OCI-LY3 (cell line): ENCODE measurements around the gene ARHGAP18.

Source experiments
- H2AFZ ChIP-seq: fragments of 200-600, 300-600 bp; shearing (Covaris generic); 2 replicates; pipeline ENCODE4 v1.6.0; 2014; ENCODE audit warnings: antibody characterized with exemption, low read depth, low read length
- H3K27ac ChIP-seq: fragments of 200-600, 300-600 bp; sonication (generic); 2 replicates; pipeline ENCODE4 v1.5.1; 2014; ENCODE audit warnings: mild to moderate bottlenecking, low read length, moderate library complexity, mixed read lengths
- H3K27me3 ChIP-seq: fragments of 200-600, 300-600 bp; sonication (generic); 2 replicates; pipeline ENCODE4 v1.6.1; 2014; ENCODE audit warnings: low read depth, low read length, mixed read lengths
- H3K36me3 ChIP-seq: fragments of 200-600, 300-600 bp; sonication (generic); replicated peaks from 2 replicates; pipeline ENCODE3; 2014; ENCODE audit warnings: low read depth, low read length, mixed read lengths
- H3K4me1 ChIP-seq: fragments of 300-600, 200-600 bp; sonication (generic); 2 replicates; pipeline ENCODE4 v1.6.1; 2014; ENCODE audit warnings: low read length, mixed read lengths
- H3K4me2 ChIP-seq: fragments of 200-600, 300-600 bp; sonication (generic); 2 replicates; pipeline ENCODE4 v1.6.1; 2014; ENCODE audit warnings: low read length, mixed read lengths
- H3K4me3 ChIP-seq: fragments of 300-600, 200-600 bp; sonication (generic); 2 replicates; pipeline ENCODE4 v1.5.1; 2014; ENCODE audit warnings: antibody characterized with exemption, mild to moderate bottlenecking, low read length, moderate library complexity
- H3K79me2 ChIP-seq: fragments of 300-600, 200-600 bp; shearing (Covaris generic); 2 replicates; pipeline ENCODE4 v1.6.1; 2014; ENCODE audit warnings: mild to moderate bottlenecking, low read length, mixed read lengths
- H3K9ac ChIP-seq: fragments of 300-600, 200-600 bp; shearing (Covaris generic); 2 replicates; pipeline ENCODE4 v1.6.0; 2014; ENCODE audit warnings: mild to moderate bottlenecking, low read length, moderate library complexity
- H3K9me3 ChIP-seq: fragments of 200-600, 300-600 bp; shearing (Covaris generic); 2 replicates; pipeline ENCODE4 v1.6.1; 2014; ENCODE audit warnings: low read length, mixed read lengths; ENCODE audit not compliant: insufficient read depth
- H4K20me1 ChIP-seq: fragments of 200-600, 300-600 bp; sonication (generic); 2 replicates; pipeline ENCODE4 v1.6.1; 2016; ENCODE audit warnings: low read length, mixed read lengths; ENCODE audit not compliant: insufficient read depth
- EZH2phosphoT487 ChIP-seq: fragments of 200-600 bp; shearing (Covaris generic); IDR thresholded peaks from 2 replicates; pipeline ENCODE4 v1.6.1; 2018; ENCODE audit warnings: antibody characterized with exemption, mixed run types, low read depth
- TF ChIP-seq, protein P1 (sequence below): fragments of 200-600, 300-600 bp; sonication (generic); IDR thresholded peaks from 2 replicates; pipeline ENCODE4 v1.5.1; 2014; ENCODE audit warnings: antibody characterized with exemption, low read length, low read depth

The ARHGAP18 gene

DNA sequence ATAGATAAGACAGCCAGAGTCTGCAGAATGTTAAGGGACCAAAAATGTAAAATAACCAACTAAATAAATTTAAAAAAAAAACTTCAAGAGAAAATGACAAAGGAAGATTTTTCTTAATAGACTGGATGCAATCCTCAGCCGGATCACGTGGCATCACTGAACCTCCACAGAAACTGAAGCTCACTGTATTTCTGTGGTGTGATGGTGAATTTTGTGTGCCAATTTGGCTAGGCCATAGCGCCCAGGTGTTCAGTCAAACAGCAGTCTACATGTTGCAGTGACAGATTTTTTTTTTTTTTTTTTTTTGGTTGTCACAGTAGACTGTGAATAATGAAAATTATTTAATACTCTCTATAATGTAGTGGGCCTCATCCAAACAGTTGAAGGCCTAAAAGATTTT lies 95.5 kb downstream of the ARHGAP18 start:
- TF ChIP-seq, protein P1, sequence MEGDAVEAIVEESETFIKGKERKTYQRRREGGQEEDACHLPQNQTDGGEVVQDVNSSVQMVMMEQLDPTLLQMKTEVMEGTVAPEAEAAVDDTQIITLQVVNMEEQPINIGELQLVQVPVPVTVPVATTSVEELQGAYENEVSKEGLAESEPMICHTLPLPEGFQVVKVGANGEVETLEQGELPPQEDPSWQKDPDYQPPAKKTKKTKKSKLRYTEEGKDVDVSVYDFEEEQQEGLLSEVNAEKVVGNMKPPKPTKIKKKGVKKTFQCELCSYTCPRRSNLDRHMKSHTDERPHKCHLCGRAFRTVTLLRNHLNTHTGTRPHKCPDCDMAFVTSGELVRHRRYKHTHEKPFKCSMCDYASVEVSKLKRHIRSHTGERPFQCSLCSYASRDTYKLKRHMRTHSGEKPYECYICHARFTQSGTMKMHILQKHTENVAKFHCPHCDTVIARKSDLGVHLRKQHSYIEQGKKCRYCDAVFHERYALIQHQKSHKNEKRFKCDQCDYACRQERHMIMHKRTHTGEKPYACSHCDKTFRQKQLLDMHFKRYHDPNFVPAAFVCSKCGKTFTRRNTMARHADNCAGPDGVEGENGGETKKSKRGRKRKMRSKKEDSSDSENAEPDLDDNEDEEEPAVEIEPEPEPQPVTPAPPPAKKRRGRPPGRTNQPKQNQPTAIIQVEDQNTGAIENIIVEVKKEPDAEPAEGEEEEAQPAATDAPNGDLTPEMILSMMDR = no peak
- TF ChIP-seq EZH2phosphoT487 = no peak

DNA sequence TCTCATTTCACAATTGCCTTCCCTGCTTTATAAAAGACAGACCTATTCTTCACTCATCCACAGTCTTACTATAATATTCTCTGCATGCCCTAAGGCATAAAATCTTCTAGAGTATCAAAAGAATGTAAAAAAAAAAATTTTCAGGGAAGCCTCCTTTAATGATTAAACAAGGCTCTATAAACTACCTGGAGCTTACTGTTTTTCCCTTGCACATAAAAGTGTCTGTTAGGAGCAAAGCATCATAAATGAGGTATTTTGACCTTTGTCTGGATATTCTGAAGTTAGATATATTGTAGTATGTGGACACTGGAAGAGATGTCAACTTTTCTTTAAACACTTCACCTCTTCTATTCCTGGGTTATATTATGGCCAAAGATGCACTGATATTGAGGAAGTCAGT lies 97.5 kb downstream of the ARHGAP18 start:
- TF ChIP-seq, protein P1 = no peak
- no peak for TF ChIP-seq EZH2phosphoT487
- peaks cover 2% of the 10 kb centered on the region for H3K36me3 ChIP-seq

More for the DNA sequence above, 95.5 kb downstream of the ARHGAP18 start:
- no peak overlapping the region for H3K4me2 ChIP-seq
- H4K20me1 ChIP-seq = no peaks in the 10 kb centered on the region
- H3K27me3 ChIP-seq = no peaks in the 10 kb centered on the region
- H3K4me1 ChIP-seq = peaks cover 6% of the 10 kb centered on the region
- no peak overlapping the region for H3K4me3 ChIP-seq
- H3K9me3 ChIP-seq = no peaks in the 10 kb centered on the region
- no peak overlapping the region for H3K9ac ChIP-seq
- no peak overlapping the region for H2AFZ ChIP-seq
- no peaks in the 10 kb centered on the region for H3K79me2 ChIP-seq
- H3K36me3 ChIP-seq = peaks cover 4% of the 10 kb centered on the region
- H3K27ac ChIP-seq = no peak overlapping the region

GRCh38 chr6:129609635-129610034 lies 100.3 kb downstream of the ARHGAP18 start:
- H3K9ac ChIP-seq = no peak overlapping the region; the same call in 1 of the 2 replicates

More for the DNA sequence above, 97.5 kb downstream of the ARHGAP18 start:
- no peaks in the 10 kb centered on the region for H3K9me3 ChIP-seq
- no peak overlapping the region for H3K9ac ChIP-seq
- no peak overlapping the region for H3K4me2 ChIP-seq
- no peak overlapping the region for H2AFZ ChIP-seq
- no peaks in the 10 kb centered on the region for H3K27me3 ChIP-seq
- H3K79me2 ChIP-seq = no peaks in the 10 kb centered on the region
- H3K27ac ChIP-seq = no peak overlapping the region
- no peak overlapping the region for H3K4me3 ChIP-seq
- H3K4me1 ChIP-seq = peaks cover 27% of the 10 kb centered on the region
- H4K20me1 ChIP-seq = no peaks in the 10 kb centered on the region

DNA sequence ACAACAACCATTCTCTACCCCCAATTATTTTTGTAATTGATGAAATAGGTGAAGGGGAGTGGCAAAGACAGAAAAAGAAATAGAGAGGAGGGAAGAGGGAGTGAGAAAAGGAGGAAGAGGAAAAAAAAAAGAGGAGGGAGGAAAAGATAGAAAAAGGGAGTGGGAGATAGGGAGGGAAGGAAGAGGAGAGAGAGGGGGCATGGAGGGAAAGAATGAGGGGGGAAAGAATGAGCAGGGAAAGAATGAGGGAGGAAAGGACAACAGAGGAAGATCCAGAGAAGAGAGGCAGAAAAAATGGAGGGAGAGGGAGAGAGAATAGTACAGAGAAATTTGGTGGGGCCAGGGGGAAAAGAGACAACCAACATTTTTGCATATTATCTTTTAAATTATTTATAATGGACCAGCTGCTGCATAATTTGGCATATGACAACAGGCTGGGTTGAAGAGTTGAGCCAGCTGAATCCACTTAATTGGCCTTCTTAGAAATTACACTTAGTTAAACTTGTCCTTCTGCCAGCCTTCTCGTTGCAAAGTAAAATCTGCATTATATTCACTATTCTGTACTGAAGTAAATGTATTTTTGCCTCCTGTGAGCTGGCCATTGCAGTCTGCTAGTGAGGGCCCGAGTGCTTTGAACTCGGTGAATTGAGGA lies 101.0 kb downstream of the ARHGAP18 start:
- Histone ChIP-seq H3K4me2 (peak overlapping the region; percentile 95), H3K27me3 (no peaks in the 10 kb centered on the region), H3K9ac (peak overlapping the region; percentile 88), H3K4me3 (no peak overlapping the region), H3K79me2 (peaks cover 15% of the 10 kb centered on the region), H2AFZ (no peak overlapping the region), H3K4me1 (peaks cover 57% of the 10 kb centered on the region), H3K27ac (peak overlapping the region; percentile 99; the same call in 1 of the 2 replicates), H3K9me3 (no peaks in the 10 kb centered on the region), H4K20me1 (no peaks in the 10 kb centered on the region), H3K36me3 (peaks cover 2% of the 10 kb centered on the region)
- TF ChIP-seq, protein P1 = no peak
- no peak for TF ChIP-seq EZH2phosphoT487

More at GRCh38 chr6:129609635-129610034, 100.3 kb downstream of the ARHGAP18 start:
- Histone ChIP-seq H3K4me2 (no peak overlapping the region), H3K27ac (0 out of 2 replicates have a peak overlapping the region, but pooled peaks have one; percentile 9), H4K20me1 (no peaks in the 10 kb centered on the region), H3K4me3 (no peak overlapping the region), H3K79me2 (peaks cover 10% of the 10 kb centered on the region), H3K27me3 (no peaks in the 10 kb centered on the region), H3K4me1 (peaks cover 51% of the 10 kb centered on the region), H3K9me3 (no peaks in the 10 kb centered on the region), H2AFZ (no peak overlapping the region), H3K36me3 (peaks cover 2% of the 10 kb centered on the region)
- TF ChIP-seq, protein P1 = no peak
